Retinal pigment epithelial cell (primary cell): ENCODE measurements around the gene NDUFS7.

Experiments
- DNase-seq: peaks from one replicate; pipeline ENCODE4 v3.0.0-alpha.2; 2010; ENCODE audit warnings: low read depth
- H3K4me3 ChIP-seq: 2 replicates; pipeline ENCODE4 v1.5.1; 2011; ENCODE audit warnings: mild to moderate bottlenecking, low read length, control low read depth, moderate library complexity
- TF ChIP-seq, protein P1 (sequence below): conservative IDR thresholded peaks from 2 replicates; pipeline ENCODE4 v1.5.1; 2011; ENCODE audit warnings: low read depth, low read length, control low read depth, inconsistent platforms

NDUFS7 gene

DNA sequence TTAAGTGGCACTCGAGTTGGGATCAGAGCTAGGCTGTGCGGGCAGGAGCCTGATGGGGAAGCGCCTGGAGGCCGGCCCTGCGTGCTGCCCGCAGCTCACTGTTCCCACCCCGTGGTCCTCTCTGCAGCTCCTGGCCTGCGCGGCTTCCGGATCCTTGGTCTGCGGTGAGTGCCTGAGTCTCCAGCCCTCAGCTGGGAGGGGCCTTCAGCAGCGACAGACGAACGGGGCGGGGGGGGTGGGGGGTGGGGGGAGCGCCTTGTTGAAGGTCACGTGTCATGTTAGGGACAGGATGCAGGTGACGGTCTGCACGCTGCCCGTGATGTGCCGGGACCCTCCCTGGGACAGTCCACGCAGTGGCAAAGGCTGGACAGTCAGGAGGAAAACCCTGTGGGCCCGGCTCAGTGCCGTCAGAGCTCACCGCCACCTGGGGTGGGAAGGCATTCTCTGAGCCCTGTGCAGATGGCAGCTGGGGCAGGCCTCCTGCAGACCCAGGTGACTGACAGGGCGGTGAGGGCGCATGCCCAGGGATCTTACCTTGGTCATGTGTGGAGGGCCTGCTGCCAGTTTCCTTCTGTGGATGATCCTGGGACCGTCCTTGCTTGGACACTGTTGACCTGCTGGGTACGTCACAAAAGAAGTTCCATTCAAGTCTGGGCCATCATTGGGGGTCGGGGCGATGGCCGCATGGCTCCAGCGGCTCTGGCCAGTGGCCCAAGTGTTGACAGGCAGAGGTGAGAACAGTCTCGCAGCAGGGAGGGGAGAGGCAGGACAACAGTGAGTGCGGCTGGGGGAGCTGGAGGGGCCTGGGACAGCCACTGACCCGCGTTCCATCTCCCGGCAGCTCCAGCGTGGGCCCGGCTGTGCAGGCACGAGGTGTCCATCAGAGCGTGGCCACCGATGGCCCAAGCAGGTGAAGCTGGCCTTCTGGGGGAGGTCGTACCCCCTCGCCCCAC is 4.3 kb downstream of the NDUFS7 start:
- no peak for DNase-seq

DNA sequence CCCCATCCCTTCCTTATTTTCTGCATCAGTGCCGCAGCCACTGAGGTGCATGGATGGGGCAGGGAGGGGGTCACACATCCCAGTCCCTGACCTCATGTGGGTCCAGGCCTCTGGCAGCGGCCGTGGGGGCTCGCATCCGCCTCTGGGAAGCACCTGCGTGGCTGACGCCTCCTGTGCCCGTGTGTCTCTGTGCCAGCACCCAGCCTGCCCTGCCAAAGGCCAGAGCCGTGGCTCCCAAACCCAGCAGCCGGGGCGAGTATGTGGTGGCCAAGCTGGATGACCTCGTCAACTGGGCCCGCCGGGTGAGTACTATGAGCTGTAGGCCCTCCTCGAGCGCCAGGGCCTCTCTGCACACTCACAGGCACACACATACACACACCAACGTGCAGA is 4.9 kb downstream of the NDUFS7 start:
- TF ChIP-seq, protein P1, sequence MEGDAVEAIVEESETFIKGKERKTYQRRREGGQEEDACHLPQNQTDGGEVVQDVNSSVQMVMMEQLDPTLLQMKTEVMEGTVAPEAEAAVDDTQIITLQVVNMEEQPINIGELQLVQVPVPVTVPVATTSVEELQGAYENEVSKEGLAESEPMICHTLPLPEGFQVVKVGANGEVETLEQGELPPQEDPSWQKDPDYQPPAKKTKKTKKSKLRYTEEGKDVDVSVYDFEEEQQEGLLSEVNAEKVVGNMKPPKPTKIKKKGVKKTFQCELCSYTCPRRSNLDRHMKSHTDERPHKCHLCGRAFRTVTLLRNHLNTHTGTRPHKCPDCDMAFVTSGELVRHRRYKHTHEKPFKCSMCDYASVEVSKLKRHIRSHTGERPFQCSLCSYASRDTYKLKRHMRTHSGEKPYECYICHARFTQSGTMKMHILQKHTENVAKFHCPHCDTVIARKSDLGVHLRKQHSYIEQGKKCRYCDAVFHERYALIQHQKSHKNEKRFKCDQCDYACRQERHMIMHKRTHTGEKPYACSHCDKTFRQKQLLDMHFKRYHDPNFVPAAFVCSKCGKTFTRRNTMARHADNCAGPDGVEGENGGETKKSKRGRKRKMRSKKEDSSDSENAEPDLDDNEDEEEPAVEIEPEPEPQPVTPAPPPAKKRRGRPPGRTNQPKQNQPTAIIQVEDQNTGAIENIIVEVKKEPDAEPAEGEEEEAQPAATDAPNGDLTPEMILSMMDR, result no peak

More for the DNA sequence above, 4.3 kb downstream of the NDUFS7 start:
- no peak overlapping the region for H3K4me3 ChIP-seq
- TF ChIP-seq, protein P1, result no peak

DNA sequence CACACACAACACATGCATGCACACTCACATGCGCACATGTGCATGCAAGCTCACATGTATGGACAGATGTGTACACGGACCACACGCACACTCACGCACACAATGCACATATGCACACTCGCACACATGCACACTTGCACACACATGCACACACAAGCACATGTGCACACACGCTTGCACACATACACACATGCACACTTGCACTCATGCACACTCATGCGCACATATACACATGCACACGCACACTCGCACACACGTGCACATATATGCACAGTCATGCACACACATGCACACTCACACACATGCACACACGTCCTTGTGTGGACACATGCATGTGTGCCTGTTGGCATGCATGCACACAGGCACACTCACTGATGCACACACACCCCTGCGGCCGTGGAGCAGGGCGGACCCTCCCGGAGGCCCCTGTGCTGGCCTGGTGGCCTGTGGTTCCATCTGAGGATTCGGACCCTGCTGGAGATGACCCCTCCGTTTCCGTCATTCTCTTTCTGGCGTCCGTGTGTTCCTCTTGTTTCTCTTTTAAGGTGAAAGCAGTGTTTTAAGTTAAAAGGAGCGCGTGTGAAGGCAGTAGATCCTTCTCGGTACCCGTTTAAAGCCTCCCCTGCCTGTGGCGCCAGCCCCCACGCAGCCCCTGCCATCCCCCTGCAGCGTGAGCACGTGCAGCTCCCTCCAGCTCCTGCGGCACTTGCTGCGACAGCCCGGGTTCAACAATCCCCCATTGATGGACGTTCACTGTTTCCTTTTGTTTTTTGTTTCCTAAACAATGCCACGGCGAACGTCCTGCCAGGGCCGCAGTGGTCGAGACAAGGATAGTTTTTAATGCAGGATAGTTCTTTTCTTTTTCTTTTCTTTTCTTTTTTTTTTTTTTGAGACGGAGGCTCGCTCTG is 5.6 kb downstream of the NDUFS7 start:
- DNase-seq, result no peak
- TF ChIP-seq, protein P1, result no peak

More for the DNA sequence above, 4.9 kb downstream of the NDUFS7 start:
- no peak overlapping the region for H3K4me3 ChIP-seq
- no peak for DNase-seq

DNA sequence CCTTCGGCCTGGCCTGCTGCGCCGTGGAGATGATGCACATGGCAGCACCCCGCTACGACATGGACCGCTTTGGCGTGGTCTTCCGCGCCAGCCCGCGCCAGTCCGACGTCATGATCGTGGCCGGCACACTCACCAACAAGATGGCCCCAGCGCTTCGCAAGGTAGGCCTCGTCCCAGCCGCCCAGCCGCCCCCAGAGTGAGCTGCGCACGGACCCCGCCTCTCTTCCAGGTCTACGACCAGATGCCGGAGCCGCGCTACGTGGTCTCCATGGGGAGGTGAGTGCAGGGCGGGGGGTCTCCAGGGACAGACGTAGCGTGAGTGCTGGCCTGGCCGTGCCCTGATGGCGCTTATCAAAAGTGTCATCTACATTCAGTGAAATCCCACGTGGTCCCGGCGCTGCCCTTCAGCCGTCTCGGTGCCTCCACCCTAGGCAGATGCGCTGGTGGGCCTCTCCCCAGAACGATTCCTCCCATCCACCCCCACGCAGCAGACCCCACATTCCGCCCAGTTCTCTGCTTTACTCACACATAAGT is 7.2 kb downstream of the NDUFS7 start:
- no peak for DNase-seq
- TF ChIP-seq, protein P1, result no peak
- H3K4me3 ChIP-seq, result no peak overlapping the region

More for the DNA sequence above, 5.6 kb downstream of the NDUFS7 start:
- H3K4me3 ChIP-seq, result no peak overlapping the region

DNA sequence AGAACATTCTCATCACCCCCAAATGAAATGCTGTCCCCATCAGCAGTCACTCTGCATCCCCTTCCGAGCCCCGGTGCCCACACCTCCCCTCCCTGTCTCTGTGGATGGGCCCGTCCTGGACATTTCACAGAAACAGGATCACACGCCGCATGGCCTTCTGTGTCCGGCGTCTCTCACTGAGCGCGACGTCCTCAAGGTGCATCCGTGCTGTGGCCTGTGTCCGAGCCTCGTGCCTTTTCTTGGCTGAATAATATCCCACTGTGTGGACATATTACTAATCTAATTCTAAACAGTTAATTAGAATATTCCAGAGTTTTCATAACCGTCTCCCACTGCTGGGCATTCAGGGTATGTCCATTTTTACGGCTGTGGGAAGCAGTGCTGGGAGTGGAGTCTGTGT is 8.7 kb downstream of the NDUFS7 start:
- TF ChIP-seq, protein P1, result no peak
- H3K4me3 ChIP-seq, result no peak overlapping the region
- DNase-seq, result no peak

DNA sequence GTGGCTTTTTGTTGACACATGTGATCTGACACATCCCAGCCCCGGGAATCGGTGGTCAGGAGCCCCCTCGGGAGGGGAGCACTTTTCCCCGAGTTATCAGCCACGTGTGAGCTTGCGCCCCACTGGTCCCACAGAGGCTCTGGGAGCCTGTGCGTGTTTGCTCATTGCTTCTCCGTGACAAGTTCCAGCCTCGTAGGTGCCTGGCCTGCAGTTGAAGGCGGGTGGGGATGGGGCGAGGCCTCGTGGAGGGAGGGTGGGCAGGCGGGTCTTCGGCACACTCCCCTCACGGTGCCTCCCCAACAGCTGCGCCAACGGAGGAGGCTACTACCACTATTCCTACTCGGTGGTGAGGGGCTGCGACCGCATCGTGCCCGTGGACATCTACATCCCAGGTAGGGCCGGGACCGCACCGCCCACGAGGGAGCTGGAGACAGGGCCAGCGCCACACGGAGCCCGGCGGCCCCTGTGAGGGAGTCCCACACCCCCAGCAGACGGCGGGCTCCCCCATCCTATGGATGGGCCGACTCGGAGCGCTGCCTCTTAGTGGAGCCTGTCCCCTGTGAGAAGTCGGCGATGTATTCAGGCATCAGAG is 9.3 kb downstream of the NDUFS7 start:
- H3K4me3 ChIP-seq, result no peak overlapping the region
- TF ChIP-seq, protein P1, result no peak
- no peak for DNase-seq
